PC-9 (cell line): Measurements from ENCODE around the gene TCF12. TPM values are rescaled to one million over a fixed set of nuclear protein-coding genes. Genes with fewer than 3 reads are reported as not detected.

Experiments used
- BruUV-seq: library from RNA; stranded (reverse); fragments of 400-500 nt; replicated peaks from 2 replicates; lab custom pipeline; 2021; lab: Mats Ljungman, UMichigan
- CTCF ChIA-PET: fragments of 300-600 bp; sonication (Branson Sonifier 250); formaldehyde crosslinking; loops from one replicate; lab custom pipeline; 2022; ENCODE audit warnings: antibody characterized with exemption; lab: Charles Lee
- POLR2A ChIA-PET: fragments of 300-600 bp; sonication (Branson Sonifier 250); formaldehyde crosslinking; loops from one replicate; lab custom pipeline; 2022; ENCODE audit warnings: antibody characterized with exemption; ENCODE audit not compliant: unreplicated experiment; lab: Charles Lee
- DNase-seq, 2 experiments: peaks; one replicate each; pipeline versions ENCODE4 v3.0.0 to v3.0.0-alpha.2; 2015 to 2022; ENCODE audit warnings: mixed read lengths in 1 of 2
- H2AFZ ChIP-seq: fragments of 200-600 bp; sonication (generic); 2 replicates; pipeline ENCODE4 v1.8.1; 2017; ENCODE audit warnings: antibody characterized with exemption
- H3F3A ChIP-seq: fragments of 200-600 bp; sonication (generic); 2 replicates; pipeline ENCODE4 v1.8.1; 2017; ENCODE audit warnings: antibody characterized with exemption, mild to moderate bottlenecking, low read depth; ENCODE audit not compliant: insufficient read depth
- H3K27ac ChIP-seq: fragments of 200-600 bp; sonication (generic); 2 replicates; pipeline ENCODE4 v1.6.1; 2016; ENCODE audit warnings: mixed run types
- H3K27me3 ChIP-seq: fragments of 200-600 bp; sonication (generic); 2 replicates; pipeline ENCODE4 v1.6.1; 2016; ENCODE audit warnings: low read depth, mixed run types; ENCODE audit not compliant: insufficient read depth
- H3K36me3 ChIP-seq: fragments of 200-600 bp; sonication (generic); 2 replicates; pipeline ENCODE4 v1.6.1; 2016; ENCODE audit warnings: low read depth, mixed run types
- H3K4me1 ChIP-seq: fragments of 200-600 bp; sonication (generic); replicated peaks from 2 replicates; pipeline ENCODE4 v1.6.1; 2016; ENCODE audit warnings: mixed run types; ENCODE audit not compliant: insufficient read depth
- H3K4me2 ChIP-seq: fragments of 200-600 bp; sonication (generic); 2 replicates; pipeline ENCODE4 v1.6.1; 2017; ENCODE audit warnings: mixed run types
- H3K4me3 ChIP-seq: fragments of 200-600 bp; sonication (generic); 2 replicates; pipeline ENCODE4 v1.6.1; 2016; ENCODE audit warnings: mixed run types
- H3K79me2 ChIP-seq: fragments of 200-600 bp; sonication (generic); 2 replicates; pipeline ENCODE4 v1.6.1; 2017; ENCODE audit warnings: low read depth, mixed run types
- H3K9me2 ChIP-seq: fragments of 200-600 bp; sonication (generic); 2 replicates; pipeline ENCODE4 v1.8.1; 2017; ENCODE audit warnings: mild to moderate bottlenecking; ENCODE audit not compliant: insufficient read depth
- H3K9me3 ChIP-seq: fragments of 200-600 bp; sonication (generic); 2 replicates; pipeline ENCODE4 v1.8.1; 2016; ENCODE audit warnings: low read depth; ENCODE audit not compliant: insufficient read depth
- H4K20me1 ChIP-seq: fragments of 200-600 bp; sonication (generic); 2 replicates; pipeline ENCODE4 v1.8.1; 2017; ENCODE audit not compliant: insufficient read depth
- EZH2 ChIP-seq: fragments of 200-600 bp; sonication (generic); IDR thresholded peaks from 2 replicates; pipeline ENCODE4 v1.8.0; 2017; ENCODE audit warnings: antibody characterized with exemption, low read depth
- intact Hi-C: fragments of 100-400 bp; cut with micrococcal nuclease; formaldehyde crosslinking; loops from one replicate; pipeline ENCODE4 v1.10.0; 2022; ENCODE audit not compliant: unreplicated experiment
- total RNA-seq: library from RNA; stranded (reverse); gene quantifications from 2 replicates; pipeline ENCODE4 v1.2.3, GENCODE V29; 2021
- TF ChIP-seq, protein P1 (sequence below): fragments of 200-600 bp; sonication (generic); conservative IDR thresholded peaks from 2 replicates; pipeline ENCODE4 v1.6.1; 2017; ENCODE audit warnings: mixed run types, antibody characterized with exemption, mild to moderate bottlenecking, moderate library complexity

The TCF12 gene
- total RNA-seq, 1 experiment from 2014 or later: 60.1 TPM

DNA sequence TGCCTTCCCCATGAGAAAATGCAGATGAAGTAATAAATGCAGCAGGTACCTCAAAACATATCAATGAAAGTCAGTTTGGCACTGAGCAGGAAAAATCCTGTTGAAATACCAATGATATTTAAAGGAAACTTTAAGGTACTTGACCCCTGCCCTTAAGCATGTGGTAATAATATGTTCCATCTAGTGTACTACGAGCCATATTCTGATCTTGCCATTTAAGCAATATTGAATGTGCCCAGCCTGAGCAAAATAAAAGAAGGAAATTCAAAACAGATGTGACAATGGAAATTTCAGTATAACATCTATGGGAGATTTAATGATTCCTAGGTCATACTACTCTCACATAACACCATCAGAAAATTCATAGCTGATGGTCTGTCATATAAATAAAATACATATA is 266.1 kb downstream of the TCF12 start:
- H3K79me2 ChIP-seq: no peaks in the 10 kb centered on the region
- H3K27me3 ChIP-seq: no peaks in the 10 kb centered on the region
- no peak for DNase-seq
- no peak for TF ChIP-seq EZH2
- TF ChIP-seq, protein P1, sequence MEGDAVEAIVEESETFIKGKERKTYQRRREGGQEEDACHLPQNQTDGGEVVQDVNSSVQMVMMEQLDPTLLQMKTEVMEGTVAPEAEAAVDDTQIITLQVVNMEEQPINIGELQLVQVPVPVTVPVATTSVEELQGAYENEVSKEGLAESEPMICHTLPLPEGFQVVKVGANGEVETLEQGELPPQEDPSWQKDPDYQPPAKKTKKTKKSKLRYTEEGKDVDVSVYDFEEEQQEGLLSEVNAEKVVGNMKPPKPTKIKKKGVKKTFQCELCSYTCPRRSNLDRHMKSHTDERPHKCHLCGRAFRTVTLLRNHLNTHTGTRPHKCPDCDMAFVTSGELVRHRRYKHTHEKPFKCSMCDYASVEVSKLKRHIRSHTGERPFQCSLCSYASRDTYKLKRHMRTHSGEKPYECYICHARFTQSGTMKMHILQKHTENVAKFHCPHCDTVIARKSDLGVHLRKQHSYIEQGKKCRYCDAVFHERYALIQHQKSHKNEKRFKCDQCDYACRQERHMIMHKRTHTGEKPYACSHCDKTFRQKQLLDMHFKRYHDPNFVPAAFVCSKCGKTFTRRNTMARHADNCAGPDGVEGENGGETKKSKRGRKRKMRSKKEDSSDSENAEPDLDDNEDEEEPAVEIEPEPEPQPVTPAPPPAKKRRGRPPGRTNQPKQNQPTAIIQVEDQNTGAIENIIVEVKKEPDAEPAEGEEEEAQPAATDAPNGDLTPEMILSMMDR: no peak
- H3K36me3 ChIP-seq: no peaks in the 10 kb centered on the region
- intact Hi-C loops: no loop called here
- no peak overlapping the region for H3K4me2 ChIP-seq
- no peaks in the 10 kb centered on the region for H3K9me2 ChIP-seq
- no peaks in the 10 kb centered on the region for H3K4me1 ChIP-seq
- ChIA-PET POLR2A (interaction anchor here (0.7 kb wide), 1 partner anchor 17 kb away, joined by 4 read pairs; no protein-coding TSS in a partner anchor), CTCF (no interaction called here)
- no peak overlapping the region for H2AFZ ChIP-seq
- no peaks in the 10 kb centered on the region for H3K9me3 ChIP-seq
- no peak overlapping the region for H3K4me3 ChIP-seq
- no peaks in the 10 kb centered on the region for H3F3A ChIP-seq
- no peaks in the 10 kb centered on the region for H4K20me1 ChIP-seq
- BruUV-seq: no TSS peak
- no peak overlapping the region for H3K27ac ChIP-seq

GRCh38 chr15:57185507-57186074 is 267.1 kb downstream of the TCF12 start:
- Histone ChIP-seq H3K27me3 (no peaks in the 10 kb centered on the region), H3K4me2 (no peak overlapping the region), H3K79me2 (no peaks in the 10 kb centered on the region), H3K4me3 (no peak overlapping the region), H3K9me3 (no peaks in the 10 kb centered on the region), H3F3A (no peaks in the 10 kb centered on the region), H2AFZ (no peak overlapping the region), H4K20me1 (no peaks in the 10 kb centered on the region), H3K4me1 (no peaks in the 10 kb centered on the region), H3K27ac (no peak overlapping the region), H3K36me3 (no peaks in the 10 kb centered on the region), H3K9me2 (no peaks in the 10 kb centered on the region)
- CTCF ChIA-PET: no interaction called here
- POLR2A ChIA-PET: no interaction called here
- intact Hi-C loops: no loop called here
- DNase-seq: no peak
- no TSS peak for BruUV-seq
- TF ChIP-seq, protein P1: no peak
- no peak for TF ChIP-seq EZH2

GRCh38 chr15:57189466-57189865 is 271.0 kb downstream of the TCF12 start:
- ChIA-PET POLR2A (no interaction called here), CTCF (no interaction called here)
- Histone ChIP-seq H3K27ac (no peak overlapping the region), H3K4me2 (no peak overlapping the region), H3K9me2 (no peaks in the 10 kb centered on the region), H2AFZ (no peak overlapping the region), H3K4me3 (no peak overlapping the region), H3K4me1 (no peaks in the 10 kb centered on the region), H3K79me2 (no peaks in the 10 kb centered on the region), H3K9me3 (no peaks in the 10 kb centered on the region), H3F3A (no peaks in the 10 kb centered on the region), H4K20me1 (no peaks in the 10 kb centered on the region), H3K27me3 (no peaks in the 10 kb centered on the region), H3K36me3 (no peaks in the 10 kb centered on the region)
- TF ChIP-seq, protein P1: no peak
- no peak for TF ChIP-seq EZH2
- intact Hi-C loops: no loop called here
- DNase-seq: no peak
- no TSS peak for BruUV-seq
